Naive thymus-derived CD8-positive, alpha-beta T cell (primary cell): Measurements from ENCODE around the gene DCAF11. TPM values are rescaled to one million over a fixed set of nuclear protein-coding genes. Genes with fewer than 3 reads are reported as not detected.
A peak's percentile ranks its signal among the peaks of the same experiment; 100 is the strongest.

Source experiments
- ATAC-seq, 2 donors: fragments of 150-1000 bp; cut with Tn5 transposase in 1 of 2; sonication (Bioruptor Pico), chemical (Tn5 transposase) in 1 of 2; 1 replicate in 1 of 2; 2 replicates in 1 of 2; pipeline ENCODE4 v1.10.0; 2021; ENCODE audit warnings: mild to moderate bottlenecking in 2 of 2, moderate library complexity in 2 of 2
- POLR2A ChIA-PET: fragments of 350-600 bp; sonication (Branson Sonifier 250); formaldehyde crosslinking; loops from one replicate; lab custom pipeline; 2021; ENCODE audit warnings: antibody characterized with exemption; lab: Charles Lee
- DNase-seq, 10 donors: peaks; one replicate each; pipeline versions ENCODE4 v3.0.0 to v3.0.0-alpha.2; 2020 to 2022
- H3K27ac Mint-ChIP-seq, 10 donors: one replicate each; pipeline ENCODE4 v1.8.0; 2020 to 2022; ENCODE audit warnings: mild to moderate bottlenecking in 10 of 10, mixed read lengths in 10 of 10, moderate library complexity in 4 of 10, inconsistent platforms in 1 of 10
- H3K27me3 Mint-ChIP-seq, 5 donors: one replicate each; pipeline ENCODE4 v1.8.0; 2021 to 2022; ENCODE audit warnings: mixed read lengths in 5 of 5
- H3K36me3 Mint-ChIP-seq, 3 donors: one replicate each; pipeline ENCODE4 v1.8.0; 2020 to 2022; ENCODE audit warnings: mixed read lengths in 3 of 3, mild to moderate bottlenecking in 2 of 3, inconsistent platforms in 1 of 3
- H3K4me1 Mint-ChIP-seq, 4 donors: one replicate each; pipeline ENCODE4 v1.8.0; 2021 to 2022; ENCODE audit warnings: mixed read lengths in 4 of 4
- H3K4me3 Mint-ChIP-seq, 10 donors: one replicate each; pipeline ENCODE4 v1.8.0; 2020 to 2022; ENCODE audit warnings: mild to moderate bottlenecking in 10 of 10, mixed read lengths in 10 of 10, moderate library complexity in 6 of 10, inconsistent platforms in 1 of 10
- H3K9me3 Mint-ChIP-seq, 9 donors: one replicate each; pipeline ENCODE4 v1.8.0; 2020 to 2022; ENCODE audit warnings: mixed read lengths in 9 of 9, mild to moderate bottlenecking in 3 of 9, inconsistent platforms in 1 of 9, moderate library complexity in 1 of 9
- polyA plus RNA-seq, 3 donors: library from polyadenylated mRNA; unstranded; fragments of 300-500 nt; fragmentation: Illumina TruSeq; gene quantifications; one replicate each; pipeline ENCODE4 v1.2.3, GENCODE V29; 2021
- total RNA-seq, 8 experiments: library from RNA in 2 of 8; stranded (reverse) in 2 of 8; gene quantifications; one replicate each; pipeline ENCODE4 v1.2.3 and lab custom pipeline; 2021 to 2026

Gene DCAF11
- total RNA-seq: 10 to 100 TPM; 74.1 to 77.1 TPM
- polyA plus RNA-seq: 10 to 100 TPM; 68.0 to 83.8 (median 71.9) TPM
- 80.7 to 119 (median 114) reads per million in 6 experiments for total RNA-seq (lab: John Stamatoyannopoulos, UW)

DNA sequence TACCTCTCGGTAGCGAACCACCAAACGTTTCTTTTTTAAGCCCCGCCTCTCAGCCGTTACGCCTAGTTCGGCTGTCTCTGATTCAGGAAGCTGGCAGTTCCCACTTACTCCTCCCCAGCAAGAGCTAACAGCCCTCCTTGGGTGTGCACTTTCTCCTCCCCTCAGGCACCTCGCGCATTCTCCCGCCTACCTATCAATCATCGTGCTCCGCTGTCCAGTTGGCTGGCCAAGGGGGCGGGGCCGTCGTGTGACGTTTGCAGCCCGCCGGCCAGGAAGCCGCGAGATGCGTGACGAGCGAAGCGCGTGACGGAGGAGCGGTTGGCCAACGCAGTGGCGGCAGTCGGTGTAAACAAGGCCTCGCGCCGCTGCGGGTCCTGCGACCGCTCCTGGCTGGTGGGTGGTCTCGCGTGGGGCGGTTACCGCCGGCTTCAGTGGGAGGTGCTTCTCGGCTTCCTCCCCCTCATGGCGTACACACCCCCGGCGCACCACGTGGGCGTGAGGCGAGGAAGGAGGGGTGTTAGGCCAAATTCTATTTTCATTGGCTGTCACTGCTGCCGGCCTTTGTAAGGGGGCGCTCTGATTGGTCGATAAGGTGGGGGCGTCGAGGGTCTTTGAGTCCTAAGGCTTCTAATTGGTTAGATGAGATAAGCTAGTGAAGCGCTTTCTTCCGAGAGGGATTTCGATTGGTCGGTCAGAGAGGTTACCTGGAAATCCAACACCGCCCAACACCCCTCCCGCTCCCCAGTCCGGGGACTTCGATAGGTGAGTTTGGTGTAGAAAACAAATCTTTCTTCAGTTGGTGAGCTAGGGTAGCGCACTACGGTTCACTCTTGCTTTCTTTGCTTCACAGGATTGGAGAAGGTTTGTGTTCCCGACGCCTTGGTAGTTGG is at the start of gene DCAF11, which contains the start of gene NRL:
TSS of gene DCAF11 (plus strand) at position 246 of the 890 bp plus-strand sequence. CDS start 818 bp downstream, outside the sequence.
TSS of gene NRL (minus strand) at position 418 of the 890 bp plus-strand sequence. CDS start 32,101 bp downstream, outside the sequence.
- Mint-ChIP-seq H3K9me3 (peaks cover 0 to 2% (median 0%) of the 10 kb centered on the region in 9 donors), H3K4me1 (peaks cover 22 to 39% (median 37%) of the 10 kb centered on the region in 4 donors), H3K36me3 (peaks cover 5 to 34% (median 16%) of the 10 kb centered on the region in 3 donors), H3K27ac (peak within 1 kb of the TSS; percentile 95 to 100 (median 99)), H3K4me3 (peak within 1 kb of the TSS; percentile 89 to 99 (median 98)), H3K27me3 (peaks cover 0 to 4% (median 0%) of the 10 kb centered on the region in 5 donors)
- ATAC-seq (peak; percentile 84), DNase-seq (peak; percentile 96 to 100 (median 99))
- POLR2A ChIA-PET: interaction anchor here (0.6 to 7.7 kb wide), 36 partner anchors 10 to 1020 kb away, joined by 3 to 177 read pairs (median 6); partner anchors contain the start of genes ACIN1, CARMIL3, CBLN3 and CHMP4A

DNA sequence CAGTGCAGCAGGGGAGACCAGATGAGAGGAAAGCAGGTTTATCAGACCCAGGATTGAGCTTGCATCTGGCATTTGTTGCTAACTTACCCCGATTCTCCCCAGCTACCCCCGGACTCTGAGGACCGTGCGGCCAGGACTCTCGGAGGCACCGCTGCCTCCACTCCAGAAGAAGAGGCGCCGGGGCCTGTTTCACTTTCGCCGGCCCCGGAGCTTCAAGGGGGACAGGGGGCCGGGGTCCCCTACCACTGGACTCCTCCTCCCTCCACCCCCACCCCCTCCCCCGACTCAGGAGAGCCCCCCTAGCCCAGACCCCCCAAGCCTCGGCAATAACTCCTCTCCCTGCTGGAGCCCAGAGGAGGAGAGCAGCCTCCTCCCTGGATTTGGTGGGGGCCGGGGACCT is 49.7 kb upstream of the DCAF11 start:
- no peaks in the 10 kb centered on the region for H3K36me3 Mint-ChIP-seq
- DNase-seq (no peak), ATAC-seq (no peak)
- POLR2A ChIA-PET: interaction anchor here (4.0 kb wide), 1 partner anchor 16 kb away, joined by 16 read pairs; no protein-coding TSS in a partner anchor
- H3K4me3 Mint-ChIP-seq: no peak overlapping the region
- H3K4me1 Mint-ChIP-seq: peaks cover 0 to 3% (median 0%) of the 10 kb centered on the region in 4 donors
- H3K9me3 Mint-ChIP-seq: no peaks in the 10 kb centered on the region
- no peak overlapping the region for H3K27ac Mint-ChIP-seq
- peaks cover 0 to 10% (median 2%) of the 10 kb centered on the region in 5 donors for H3K27me3 Mint-ChIP-seq

DNA sequence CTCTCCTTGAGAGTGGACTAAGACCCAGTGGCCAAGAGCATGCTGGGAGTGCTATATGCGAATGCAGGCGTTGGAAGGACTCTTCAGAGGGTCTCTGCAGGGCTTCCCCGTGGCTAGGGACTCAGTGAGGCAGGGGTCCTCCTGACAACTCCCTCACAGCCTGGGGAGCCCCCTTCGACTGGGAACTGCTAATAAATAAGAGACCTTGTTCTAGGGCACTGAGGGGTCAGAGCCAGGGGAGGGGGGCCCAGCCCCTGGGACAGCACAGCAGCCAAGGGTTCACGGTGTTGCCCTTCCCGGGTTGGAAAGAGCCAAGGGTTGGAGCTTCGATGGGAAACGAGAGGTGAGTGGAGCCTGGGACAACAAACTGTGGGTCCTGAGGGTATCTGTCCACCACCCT is 49.2 kb upstream of the DCAF11 start:
- Mint-ChIP-seq H3K27me3 (peaks cover 0 to 10% (median 2%) of the 10 kb centered on the region in 5 donors), H3K4me1 (peaks cover 0 to 1% (median 0%) of the 10 kb centered on the region in 4 donors), H3K36me3 (no peaks in the 10 kb centered on the region), H3K27ac (no peak overlapping the region), H3K4me3 (no peak overlapping the region), H3K9me3 (no peaks in the 10 kb centered on the region)
- ATAC-seq (no peak), DNase-seq (no peak)
- POLR2A ChIA-PET: interaction anchor here (4.0 kb wide), 1 partner anchor 16 kb away, joined by 16 read pairs; no protein-coding TSS in a partner anchor

DNA sequence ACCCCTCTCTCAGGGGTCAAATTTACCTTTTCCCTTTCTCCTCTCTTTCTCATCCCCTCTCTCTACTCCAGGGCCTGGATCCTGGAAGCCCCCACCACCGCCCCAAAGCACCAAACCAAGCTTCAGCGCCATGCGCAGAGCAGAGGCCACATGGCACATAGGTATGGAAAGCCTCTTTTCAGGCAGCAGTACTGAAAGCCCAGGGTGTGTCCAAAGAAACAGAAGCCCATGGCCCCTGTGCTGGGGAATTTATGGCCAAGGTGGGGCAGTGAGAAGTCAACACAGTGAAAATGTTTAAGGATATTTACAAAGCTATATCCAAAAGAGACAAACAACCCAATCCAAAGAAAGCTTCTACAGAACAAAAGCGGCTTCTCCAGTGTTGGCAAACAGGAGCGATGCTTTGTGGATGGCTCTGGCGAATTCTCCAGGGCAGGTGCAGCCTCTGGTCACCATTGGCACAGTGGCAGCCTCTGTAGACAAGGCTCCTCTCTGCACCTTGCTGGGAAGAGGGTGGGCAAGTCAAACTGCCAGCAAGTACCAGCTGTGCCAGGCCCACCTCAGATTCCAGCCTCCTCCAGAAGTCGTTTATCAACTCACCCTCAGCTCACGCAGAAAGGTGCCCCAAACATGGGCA is 48.0 kb upstream of the DCAF11 start:
- Mint-ChIP-seq H3K27me3 (peaks cover 0 to 10% (median 4%) of the 10 kb centered on the region in 5 donors), H3K4me3 (no peak overlapping the region), H3K27ac (no peak overlapping the region), H3K9me3 (no peaks in the 10 kb centered on the region), H3K4me1 (peaks cover 0 to 1% (median 0%) of the 10 kb centered on the region in 4 donors), H3K36me3 (no peaks in the 10 kb centered on the region)
- DNase-seq (no peak), ATAC-seq (no peak)
- POLR2A ChIA-PET: interaction anchor here (0.8 to 4.0 kb wide), 3 partner anchors 9 to 36 kb away, joined by 3 to 16 read pairs (median 3); no protein-coding TSS in a partner anchor

DNA sequence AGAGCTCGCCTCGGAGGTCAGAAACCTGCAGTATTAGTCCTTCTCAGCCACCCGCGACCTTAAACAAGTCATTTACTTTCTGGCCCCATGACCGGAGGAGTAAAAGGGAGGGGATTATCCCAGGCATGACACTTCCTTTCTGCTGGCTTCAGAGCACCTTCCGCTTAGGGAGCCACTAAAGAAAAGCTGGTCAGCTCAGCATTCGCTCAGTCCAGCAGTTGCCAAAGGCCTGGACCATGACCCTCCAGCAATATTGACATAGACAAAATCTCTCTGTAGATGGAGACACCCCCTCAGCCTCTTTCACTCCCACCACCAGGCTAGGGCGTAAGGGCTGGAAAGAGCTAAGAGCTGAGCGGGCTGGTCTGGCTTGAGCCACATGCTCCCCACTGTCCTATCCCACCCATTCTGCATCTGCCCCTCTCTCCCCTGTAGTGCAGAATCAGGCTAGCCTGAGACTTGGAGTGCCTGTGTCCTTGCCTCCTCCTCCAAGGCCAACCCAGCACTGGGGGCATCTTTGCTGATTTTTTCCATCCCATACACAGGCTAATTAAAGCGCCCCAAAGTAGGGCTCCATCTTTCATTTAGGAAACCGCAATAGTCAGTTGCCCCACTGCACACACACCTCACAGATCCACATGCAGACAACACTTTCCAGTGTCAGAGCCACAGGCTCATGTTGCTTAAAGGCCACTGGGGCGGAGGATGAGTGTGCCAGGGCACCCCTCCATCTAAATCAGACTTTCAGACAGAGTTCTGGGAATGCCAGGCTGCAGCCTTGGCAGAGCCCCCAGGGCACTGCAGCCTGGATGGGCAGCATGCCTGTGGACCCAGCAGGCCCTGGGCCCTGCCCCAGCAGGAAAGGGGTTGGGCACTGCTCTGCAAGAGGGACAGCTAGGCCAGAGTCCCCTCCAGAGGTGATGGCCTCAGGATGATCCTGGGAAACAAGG is 47.2 kb upstream of the DCAF11 start:
- Mint-ChIP-seq H3K36me3 (no peaks in the 10 kb centered on the region), H3K4me1 (peaks cover 0 to 1% (median 0%) of the 10 kb centered on the region in 4 donors)
- POLR2A ChIA-PET: interaction anchor here (1.4 to 4.0 kb wide), 2 partner anchors 10 to 14 kb away, joined by 3 to 16 read pairs; no protein-coding TSS in a partner anchor

DNA sequence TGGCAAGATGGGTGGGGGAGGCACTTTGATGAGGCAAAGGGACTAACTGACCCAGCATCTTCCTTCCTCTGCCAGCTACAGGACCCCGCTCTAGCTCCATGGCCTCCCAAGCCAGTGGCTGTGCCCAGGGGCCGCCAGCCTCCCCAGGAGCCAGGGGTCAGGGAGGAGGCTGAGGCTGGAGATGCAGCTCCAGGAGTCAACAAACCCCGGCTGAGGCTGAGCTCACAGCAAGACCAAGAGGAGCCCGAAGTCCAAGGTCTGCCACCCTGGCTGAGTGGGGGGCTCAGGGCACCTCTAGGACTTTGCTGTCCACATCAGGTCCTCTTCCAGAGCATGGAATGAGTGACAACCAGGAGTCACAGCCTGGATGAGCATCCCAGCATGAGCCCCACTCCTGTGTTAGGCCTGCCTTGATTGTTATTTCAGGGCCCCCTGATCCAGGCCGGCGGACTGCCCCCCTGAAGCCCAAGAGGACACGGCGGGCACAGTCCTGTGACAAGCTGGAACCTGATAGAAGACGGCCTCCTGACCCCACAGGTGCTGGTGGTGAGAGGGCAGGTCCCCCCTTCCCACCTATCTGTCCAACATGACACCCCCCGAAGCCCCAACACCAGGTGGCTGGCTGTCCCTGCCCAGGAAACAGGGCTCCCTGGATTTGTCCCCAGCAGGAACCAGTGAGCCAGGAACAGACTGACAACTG is 45.7 kb upstream of the DCAF11 start:
- POLR2A ChIA-PET: interaction anchor here (4.0 kb wide), 1 partner anchor 12 kb away, joined by 16 read pairs; no protein-coding TSS in a partner anchor

More for the DNA sequence above, 47.2 kb upstream of the DCAF11 start:
- ATAC-seq (no peak), DNase-seq (no peak)
- Mint-ChIP-seq H3K27ac (peak overlapping the region in 2 of 10 donors; percentile 7 to 37), H3K4me3 (no peak overlapping the region), H3K9me3 (no peaks in the 10 kb centered on the region), H3K27me3 (peaks cover 0 to 10% (median 4%) of the 10 kb centered on the region in 5 donors)

DNA sequence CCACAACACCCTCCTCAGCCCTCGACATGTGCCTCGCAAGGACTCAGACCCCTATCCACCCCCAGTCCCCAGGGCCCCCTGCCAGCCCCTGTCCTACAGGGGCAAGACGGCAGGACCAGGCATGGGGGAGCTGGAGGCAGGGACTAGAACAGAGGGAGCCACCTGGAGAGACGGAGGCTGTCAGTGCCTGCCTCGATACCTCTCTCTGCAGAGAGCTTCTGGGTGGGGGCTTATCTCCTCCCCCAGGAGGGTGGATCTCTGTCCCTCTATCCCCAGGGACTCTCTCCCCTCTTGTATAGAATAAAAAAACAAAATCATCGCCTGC is 45.2 kb upstream of the DCAF11 start:
- Mint-ChIP-seq H3K4me1 (no peaks in the 10 kb centered on the region), H3K27me3 (peaks cover 0 to 10% (median 4%) of the 10 kb centered on the region in 5 donors), H3K9me3 (no peaks in the 10 kb centered on the region), H3K27ac (no peak overlapping the region), H3K4me3 (no peak overlapping the region), H3K36me3 (no peaks in the 10 kb centered on the region)
- POLR2A ChIA-PET: interaction anchor here (0.6 kb wide), 1 partner anchor 29 kb away, joined by 3 read pairs; no protein-coding TSS in a partner anchor
- ATAC-seq: no peak
- no peak for DNase-seq

More for the DNA sequence above, 45.7 kb upstream of the DCAF11 start:
- Mint-ChIP-seq H3K9me3 (no peaks in the 10 kb centered on the region), H3K4me3 (no peak overlapping the region), H3K4me1 (no peaks in the 10 kb centered on the region), H3K27ac (no peak overlapping the region), H3K27me3 (peaks cover 0 to 10% (median 4%) of the 10 kb centered on the region in 5 donors), H3K36me3 (no peaks in the 10 kb centered on the region)
- DNase-seq (no peak), ATAC-seq (no peak)

DNA sequence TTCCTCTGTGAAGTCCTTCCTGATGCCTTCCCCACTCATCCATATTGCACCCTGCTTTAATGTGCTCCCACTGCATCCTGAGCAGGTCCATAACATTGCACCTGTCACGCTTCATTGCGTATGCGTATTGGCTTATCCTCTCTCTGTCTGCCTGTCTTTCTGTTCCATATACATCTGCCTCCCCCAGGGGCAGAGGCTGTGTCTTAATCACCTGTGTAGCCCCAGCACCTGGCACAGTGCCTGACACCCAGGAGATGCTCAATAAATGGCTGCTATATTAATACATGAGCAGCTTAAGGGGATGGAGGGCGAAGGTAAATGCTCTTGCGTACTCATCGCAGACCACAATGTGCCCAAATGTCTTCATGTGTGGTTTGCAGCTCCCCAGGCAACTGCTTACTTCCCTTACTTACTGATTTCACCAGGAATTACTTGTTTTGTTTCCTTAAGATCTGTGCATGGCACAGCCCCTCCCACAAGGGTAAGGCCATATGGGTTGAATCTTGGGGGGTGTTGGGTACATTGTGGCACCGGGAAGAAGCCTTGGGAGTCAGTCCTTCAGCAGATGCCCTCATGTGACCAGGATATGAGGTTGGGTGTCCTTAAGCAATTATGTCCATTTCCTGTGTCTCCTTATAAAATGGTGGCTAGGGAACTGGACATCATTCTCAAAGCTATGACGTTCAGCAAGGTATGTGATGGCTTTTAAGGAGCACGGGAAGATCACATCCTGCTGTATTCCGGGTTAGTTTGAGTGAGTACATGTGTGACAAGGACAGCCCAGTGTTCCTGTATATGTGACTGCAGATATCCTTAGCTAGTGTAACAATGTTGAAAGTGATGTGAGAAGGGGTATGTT is 44.1 kb upstream of the DCAF11 start:
- peaks cover 0 to 10% (median 4%) of the 10 kb centered on the region in 5 donors for H3K27me3 Mint-ChIP-seq
- H3K4me3 Mint-ChIP-seq: no peak overlapping the region
- H3K36me3 Mint-ChIP-seq: no peaks in the 10 kb centered on the region
- H3K4me1 Mint-ChIP-seq: peaks cover 0 to 5% (median 2%) of the 10 kb centered on the region in 4 donors
- no peaks in the 10 kb centered on the region for H3K9me3 Mint-ChIP-seq
- ATAC-seq (no peak), DNase-seq (no peak)
- H3K27ac Mint-ChIP-seq: peak overlapping the region in 2 of 10 donors; percentile 24 to 48
- POLR2A ChIA-PET: interaction anchor here (0.6 kb wide), 2 partner anchors 27 to 92 kb away, joined by 3 to 4 read pairs; no protein-coding TSS in a partner anchor

DNA sequence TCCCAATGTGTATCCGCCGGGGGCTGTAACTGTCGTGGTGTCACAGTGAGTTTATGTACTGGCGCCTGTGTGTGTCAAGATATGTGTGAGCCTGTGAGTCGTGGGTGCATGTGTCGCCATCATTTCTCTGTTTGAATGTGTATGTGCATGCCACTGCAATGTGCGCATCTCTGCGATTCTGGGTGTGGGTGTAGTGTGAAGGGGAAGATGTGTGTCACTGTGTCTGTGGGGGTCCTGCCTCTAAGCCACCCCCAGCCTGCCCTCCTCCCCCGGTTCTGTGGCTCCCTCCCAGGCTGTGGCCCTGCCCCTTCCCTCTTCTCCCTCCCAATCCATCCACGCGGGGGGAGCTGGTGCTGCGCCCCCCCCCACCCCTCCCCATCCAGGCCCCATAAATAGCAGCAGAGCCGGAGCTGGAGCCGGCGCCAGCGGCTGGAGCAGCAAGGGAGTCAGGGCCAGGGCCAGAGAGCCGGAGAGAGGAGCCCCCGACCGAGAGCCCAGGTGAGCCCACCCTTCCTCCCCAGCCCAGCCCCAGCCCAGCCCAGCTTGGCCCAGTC is 43.4 kb upstream of the DCAF11 start, which contains the start of gene CPNE6:
TSS of gene CPNE6 (plus strand) at position 419 of the 554 bp plus-strand sequence. CDS start 1,375 bp downstream, outside the sequence.
- H3K36me3 Mint-ChIP-seq: no peaks in the 10 kb centered on the region
- no peak for DNase-seq
- H3K9me3 Mint-ChIP-seq: no peaks in the 10 kb centered on the region
- POLR2A ChIA-PET: interaction anchor here (0.6 kb wide), 1 partner anchor 91 kb away, joined by 4 read pairs; no protein-coding TSS in a partner anchor
- H3K4me3 Mint-ChIP-seq: no peak within 1 kb of the TSS
- peaks cover 0 to 10% (median 4%) of the 10 kb centered on the region in 5 donors for H3K27me3 Mint-ChIP-seq
- H3K27ac Mint-ChIP-seq: peak within 1 kb of the TSS in 3 of 10 donors; percentile 9 to 48 (median 24)
- peaks cover 0 to 6% (median 2%) of the 10 kb centered on the region in 4 donors for H3K4me1 Mint-ChIP-seq
- no peak for ATAC-seq
